Prostate gland (tissue), 2 donors: ENCODE data around the gene ALK.

Source experiments
- POLR2AphosphoS5 ChIP-seq: sonication (generic); formaldehyde crosslinking; IDR thresholded peaks from one replicate; pipeline ENCODE4 v1.6.1; 2017; ENCODE audit warnings: antibody characterized with exemption
- TF ChIP-seq, protein P1 (sequence below), 4 experiments: fragments of 200-600 bp in 2 of 4; fragments of 450-650 bp in 2 of 4; sonication (generic) in 2 of 4; IDR thresholded peaks; 1 replicate in 3 of 4; 2 replicates in 1 of 4; pipeline ENCODE4 v1.5.1; 2016 to 2019; ENCODE audit warnings: antibody characterized with exemption in 4 of 4, mild to moderate bottlenecking in 2 of 4, moderate library complexity in 2 of 4

DNA sequence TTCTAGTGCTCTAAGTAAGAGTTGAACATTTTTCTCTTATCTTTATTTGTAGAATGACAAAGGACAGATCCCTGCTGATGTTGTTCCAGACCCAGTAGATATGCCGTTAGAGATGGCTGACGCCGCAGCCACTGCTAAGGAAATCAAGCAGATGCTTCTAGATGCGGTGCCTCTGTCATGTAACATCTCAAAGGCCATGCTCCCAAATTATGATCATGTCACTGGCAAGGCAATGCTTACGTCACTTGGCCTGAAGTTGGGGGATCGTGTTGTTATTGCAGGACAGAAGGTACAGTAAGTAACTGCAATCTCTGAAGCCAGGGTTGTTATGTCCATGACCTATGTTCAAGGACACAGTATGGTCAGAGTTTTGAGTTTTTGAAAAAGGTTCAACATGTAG lies 777.7 kb downstream of the ALK start:
- TF ChIP-seq, protein P1, sequence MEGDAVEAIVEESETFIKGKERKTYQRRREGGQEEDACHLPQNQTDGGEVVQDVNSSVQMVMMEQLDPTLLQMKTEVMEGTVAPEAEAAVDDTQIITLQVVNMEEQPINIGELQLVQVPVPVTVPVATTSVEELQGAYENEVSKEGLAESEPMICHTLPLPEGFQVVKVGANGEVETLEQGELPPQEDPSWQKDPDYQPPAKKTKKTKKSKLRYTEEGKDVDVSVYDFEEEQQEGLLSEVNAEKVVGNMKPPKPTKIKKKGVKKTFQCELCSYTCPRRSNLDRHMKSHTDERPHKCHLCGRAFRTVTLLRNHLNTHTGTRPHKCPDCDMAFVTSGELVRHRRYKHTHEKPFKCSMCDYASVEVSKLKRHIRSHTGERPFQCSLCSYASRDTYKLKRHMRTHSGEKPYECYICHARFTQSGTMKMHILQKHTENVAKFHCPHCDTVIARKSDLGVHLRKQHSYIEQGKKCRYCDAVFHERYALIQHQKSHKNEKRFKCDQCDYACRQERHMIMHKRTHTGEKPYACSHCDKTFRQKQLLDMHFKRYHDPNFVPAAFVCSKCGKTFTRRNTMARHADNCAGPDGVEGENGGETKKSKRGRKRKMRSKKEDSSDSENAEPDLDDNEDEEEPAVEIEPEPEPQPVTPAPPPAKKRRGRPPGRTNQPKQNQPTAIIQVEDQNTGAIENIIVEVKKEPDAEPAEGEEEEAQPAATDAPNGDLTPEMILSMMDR (IDR thresholded peaks at IDR 0.05), result no peak
- no peak for TF ChIP-seq POLR2AphosphoS5
